Coronary artery (tissue), 2 donors: ENCODE data around the gene GPRC5C.

Source experiments
- DNase-seq: peaks from one replicate; pipeline ENCODE4 v3.0.0-alpha.2; 2017; ENCODE audit warnings: low spot score
- H3K27ac ChIP-seq, 2 donors: fragments of 200-600 bp; sonication (generic); one replicate each; pipeline ENCODE4 v1.5.1; 2016 to 2019
- H3K4me3 ChIP-seq: fragments of 200-600 bp; sonication (generic); 2 replicates; pipeline ENCODE4 v1.5.1; 2016; ENCODE audit warnings: mild to moderate bottlenecking, moderate library complexity
- TF ChIP-seq, protein P1 (sequence below): fragments of 200-600 bp; sonication (generic); IDR thresholded peaks from one replicate; pipeline ENCODE4 v1.5.1; 2019; ENCODE audit warnings: antibody characterized with exemption

The GPRC5C gene

GRCh38 chr17:74442670-74443515 lies 11.0 kb downstream of the GPRC5C start:
- peak overlapping the region; percentile 59 for H3K4me3 ChIP-seq

DNA sequence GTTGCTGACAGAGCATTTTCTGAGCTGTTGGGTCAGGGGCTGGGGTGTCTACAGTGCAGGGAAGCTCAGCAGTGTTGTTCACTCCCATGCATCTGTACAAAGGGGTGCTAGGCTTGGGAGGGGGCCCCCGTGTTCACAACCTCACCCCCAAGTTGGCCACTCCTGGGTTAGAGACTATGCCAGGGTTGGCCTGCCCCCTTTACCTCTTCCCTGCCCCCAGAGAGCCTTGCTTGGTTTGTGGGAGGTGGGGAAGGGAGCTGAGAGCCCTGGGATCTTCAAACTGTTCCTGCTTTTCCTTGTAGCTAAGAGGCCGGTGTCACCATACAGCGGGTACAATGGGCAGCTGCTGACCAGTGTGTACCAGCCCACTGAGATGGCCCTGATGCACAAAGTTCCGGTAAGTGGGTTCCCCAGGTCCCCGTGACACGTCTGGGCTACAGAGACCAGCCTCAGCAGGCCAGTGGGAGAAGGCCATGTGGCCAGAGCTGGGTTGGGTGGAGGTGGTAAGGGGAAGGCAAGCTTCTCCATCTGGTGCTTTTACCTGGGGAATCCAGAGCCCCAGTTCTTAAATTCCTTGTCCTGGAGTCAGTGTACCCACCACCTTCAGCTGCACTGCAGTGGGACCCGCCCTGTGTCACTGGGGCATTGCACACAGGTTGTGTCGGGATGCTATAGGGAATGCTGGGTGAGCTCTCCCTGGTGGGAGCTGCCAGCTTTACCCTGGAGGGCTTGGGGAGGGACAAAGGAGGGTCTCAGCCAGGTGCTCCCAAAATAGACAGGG lies 11.8 kb downstream of the GPRC5C start:
- H3K4me3 ChIP-seq: peak overlapping the region; percentile 59
- TF ChIP-seq, protein P1, sequence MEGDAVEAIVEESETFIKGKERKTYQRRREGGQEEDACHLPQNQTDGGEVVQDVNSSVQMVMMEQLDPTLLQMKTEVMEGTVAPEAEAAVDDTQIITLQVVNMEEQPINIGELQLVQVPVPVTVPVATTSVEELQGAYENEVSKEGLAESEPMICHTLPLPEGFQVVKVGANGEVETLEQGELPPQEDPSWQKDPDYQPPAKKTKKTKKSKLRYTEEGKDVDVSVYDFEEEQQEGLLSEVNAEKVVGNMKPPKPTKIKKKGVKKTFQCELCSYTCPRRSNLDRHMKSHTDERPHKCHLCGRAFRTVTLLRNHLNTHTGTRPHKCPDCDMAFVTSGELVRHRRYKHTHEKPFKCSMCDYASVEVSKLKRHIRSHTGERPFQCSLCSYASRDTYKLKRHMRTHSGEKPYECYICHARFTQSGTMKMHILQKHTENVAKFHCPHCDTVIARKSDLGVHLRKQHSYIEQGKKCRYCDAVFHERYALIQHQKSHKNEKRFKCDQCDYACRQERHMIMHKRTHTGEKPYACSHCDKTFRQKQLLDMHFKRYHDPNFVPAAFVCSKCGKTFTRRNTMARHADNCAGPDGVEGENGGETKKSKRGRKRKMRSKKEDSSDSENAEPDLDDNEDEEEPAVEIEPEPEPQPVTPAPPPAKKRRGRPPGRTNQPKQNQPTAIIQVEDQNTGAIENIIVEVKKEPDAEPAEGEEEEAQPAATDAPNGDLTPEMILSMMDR: no peak
- no peak for DNase-seq
- peak overlapping the region; percentile 81 to 93 for H3K27ac ChIP-seq

More at GRCh38 chr17:74442670-74443515, 11.0 kb downstream of the GPRC5C start:
- DNase-seq: peak; percentile 89
- TF ChIP-seq, protein P1: no peak
- peak overlapping the region; percentile 81 to 93 for H3K27ac ChIP-seq

GRCh38 chr17:74444406-74444805 lies 12.5 kb downstream of the GPRC5C start:
- Histone ChIP-seq H3K4me3 (peak overlapping the region; percentile 59), H3K27ac (peak overlapping the region; percentile 81 to 93)
- DNase-seq: no peak
- TF ChIP-seq, protein P1: no peak

DNA sequence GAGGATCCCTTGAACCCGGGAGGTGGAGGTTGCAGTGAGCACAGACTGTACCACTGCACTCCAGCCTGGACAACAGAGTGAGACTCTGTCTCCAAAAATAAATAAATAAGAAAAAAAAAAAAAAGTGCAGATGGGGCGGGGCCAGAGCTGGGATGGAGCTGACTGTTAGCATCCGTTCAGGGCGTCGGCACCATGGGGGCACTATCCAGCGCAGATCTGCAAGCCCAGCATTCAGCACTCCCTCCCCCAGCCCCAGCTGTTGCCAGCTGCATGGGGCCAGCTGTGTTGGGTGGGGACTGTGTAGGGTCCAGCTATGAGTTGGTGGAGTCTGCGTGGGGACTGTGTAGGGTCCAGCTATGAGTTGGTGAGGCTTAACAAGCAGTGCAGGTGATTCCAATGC lies 13.3 kb downstream of the GPRC5C start:
- TF ChIP-seq, protein P1: no peak
- no peak overlapping the region for H3K4me3 ChIP-seq
- no peak for DNase-seq
- peak overlapping the region; percentile 81 to 93 for H3K27ac ChIP-seq

- TF ChIP-seq, protein P1: no peak
- H3K4me3 ChIP-seq: peak overlapping the region; percentile 13
- peak; percentile 97 for DNase-seq
- peak overlapping the region; percentile 81 to 93 for H3K27ac ChIP-seq
Observed at GRCh38 chr17:74446551-74447500, 14.9 kb downstream of the GPRC5C start.

DNA sequence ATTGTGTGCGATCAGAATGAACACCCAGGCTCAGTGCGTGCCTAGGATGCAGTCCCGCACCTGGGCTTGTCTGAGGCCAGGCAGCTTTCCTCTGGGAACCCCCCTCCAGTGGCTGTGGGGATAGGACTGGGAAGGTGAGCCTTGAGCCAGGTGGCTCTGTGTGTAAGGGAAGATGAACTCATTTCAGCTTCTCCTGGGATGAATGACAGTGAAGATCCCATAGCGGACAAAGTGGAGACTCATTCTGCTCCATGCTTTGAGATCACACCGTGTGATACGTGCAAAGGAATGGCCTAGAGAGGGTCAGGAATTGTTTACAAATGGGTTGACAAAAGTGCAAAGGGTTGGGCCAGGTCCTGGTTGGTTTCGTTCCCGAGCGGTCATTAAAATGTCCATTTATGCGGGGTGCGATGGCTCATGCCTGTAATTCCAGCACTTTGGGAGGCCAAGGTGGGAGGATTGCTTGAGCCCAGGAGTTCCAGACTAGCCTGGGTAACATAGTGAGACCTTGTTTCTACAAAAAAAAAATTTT lies 15.8 kb downstream of the GPRC5C start:
- Histone ChIP-seq H3K27ac (peak overlapping the region; percentile 81 to 93), H3K4me3 (peak overlapping the region; percentile 4)
- DNase-seq: no peak
- TF ChIP-seq, protein P1: no peak
